Effector memory CD8-positive, alpha-beta T cell (primary cell): ENCODE data around the gene JAKMIP1.
A peak's percentile ranks its signal among the peaks of the same experiment; 100 is the strongest.

Experiments used
- ATAC-seq: fragments of 150-1000 bp; cut with Tn5 transposase; replicated peaks from 2 replicates; pipeline ENCODE4 v1.10.0; 2021; ENCODE audit warnings: mild to moderate bottlenecking, moderate library complexity
- DNase-seq, 3 experiments: peaks; one replicate each; pipeline ENCODE4 v3.0.0; 2021
- H3K27ac Mint-ChIP-seq, 2 donors: one replicate each; pipeline ENCODE4 v1.8.0; 2022; ENCODE audit warnings: mild to moderate bottlenecking in 2 of 2, mixed read lengths in 2 of 2, moderate library complexity in 2 of 2
- H3K27me3 Mint-ChIP-seq, 2 donors: one replicate each; pipeline ENCODE4 v1.8.0; 2022; ENCODE audit warnings: mixed read lengths in 2 of 2
- H3K36me3 Mint-ChIP-seq: one replicate; pipeline ENCODE4 v1.8.0; 2022; ENCODE audit warnings: mild to moderate bottlenecking, moderate library complexity, mixed read lengths; ENCODE audit not compliant: insufficient read depth
- H3K4me1 Mint-ChIP-seq, 2 donors: one replicate each; pipeline ENCODE4 v1.8.0; 2022; ENCODE audit warnings: low read depth in 2 of 2, mixed read lengths in 2 of 2
- H3K4me3 Mint-ChIP-seq, 2 donors: one replicate each; pipeline ENCODE4 v1.8.0; 2022; ENCODE audit warnings: mild to moderate bottlenecking in 2 of 2, mixed read lengths in 2 of 2, moderate library complexity in 2 of 2
- H3K9me3 Mint-ChIP-seq, 2 donors: one replicate each; pipeline ENCODE4 v1.8.0; 2022; ENCODE audit warnings: mixed read lengths in 2 of 2

JAKMIP1 gene

DNA sequence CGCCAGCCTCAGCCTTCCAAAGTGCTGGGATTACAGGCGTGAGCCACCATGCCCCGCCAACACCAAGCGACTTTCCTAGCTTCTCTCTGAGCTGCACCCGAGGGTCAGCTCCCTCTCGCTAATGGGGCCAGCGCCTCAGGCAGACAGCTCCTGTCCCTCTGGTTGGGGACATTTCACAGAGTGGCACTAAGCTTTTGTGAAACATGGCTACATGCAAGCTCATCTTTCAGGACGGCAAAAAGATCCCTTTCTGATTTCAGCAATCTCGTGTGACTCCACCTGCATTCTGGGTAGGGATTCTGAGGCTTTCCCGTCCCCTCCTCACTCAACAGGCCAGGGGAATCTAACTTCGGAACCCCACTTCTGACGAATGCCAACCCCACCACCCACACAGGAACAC, 151.1 kb downstream of the JAKMIP1 start:
- H3K27ac Mint-ChIP-seq: no peak overlapping the region
- H3K9me3 Mint-ChIP-seq: no peaks in the 10 kb centered on the region
- H3K27me3 Mint-ChIP-seq: no peaks in the 10 kb centered on the region

GRCh38 chr4:6048537-6048936, 151.8 kb downstream of the JAKMIP1 start:
- Mint-ChIP-seq H3K36me3 (no peaks in the 10 kb centered on the region), H3K4me1 (peaks cover 0 to 1% of the 10 kb centered on the region in 2 donors), H3K4me3 (no peak overlapping the region), H3K27me3 (peaks cover 0 to 7% of the 10 kb centered on the region in 2 donors), H3K9me3 (no peaks in the 10 kb centered on the region), H3K27ac (no peak overlapping the region)
- ATAC-seq (no peak), DNase-seq (no peak)

More for the DNA sequence above, 151.1 kb downstream of the JAKMIP1 start:
- H3K4me3 Mint-ChIP-seq: no peak overlapping the region
- DNase-seq: no peak
- no peaks in the 10 kb centered on the region for H3K36me3 Mint-ChIP-seq
- ATAC-seq: no peak
- H3K4me1 Mint-ChIP-seq: peaks cover 0 to 1% of the 10 kb centered on the region in 2 donors

GRCh38 chr4:6047130-6047673, 153.1 kb downstream of the JAKMIP1 start:
- Mint-ChIP-seq H3K27me3 (peaks cover 0 to 11% of the 10 kb centered on the region in 2 donors), H3K4me3 (no peak overlapping the region)

GRCh38 chr4:6046526-6047129, 153.7 kb downstream of the JAKMIP1 start:
- Mint-ChIP-seq H3K36me3 (peaks cover 2% of the 10 kb centered on the region), H3K27me3 (peaks cover 0 to 11% of the 10 kb centered on the region in 2 donors), H3K27ac (no peak overlapping the region), H3K4me3 (no peak overlapping the region), H3K9me3 (no peaks in the 10 kb centered on the region), H3K4me1 (peaks cover 0 to 1% of the 10 kb centered on the region in 2 donors)
- ATAC-seq: no peak
- DNase-seq: no peak

More at GRCh38 chr4:6047130-6047673, 153.1 kb downstream of the JAKMIP1 start:
- H3K27ac Mint-ChIP-seq: no peak overlapping the region
- H3K36me3 Mint-ChIP-seq: peaks cover 2% of the 10 kb centered on the region
- H3K9me3 Mint-ChIP-seq: no peaks in the 10 kb centered on the region
- DNase-seq: no peak
- no peak for ATAC-seq
- H3K4me1 Mint-ChIP-seq: peaks cover 0 to 1% of the 10 kb centered on the region in 2 donors

GRCh38 chr4:6044805-6045204, 155.5 kb downstream of the JAKMIP1 start:
- Mint-ChIP-seq H3K27ac (peak overlapping the region in 1 of 2 donors; percentile 64), H3K36me3 (peaks cover 2% of the 10 kb centered on the region), H3K27me3 (peaks cover 0 to 11% of the 10 kb centered on the region in 2 donors), H3K4me3 (no peak overlapping the region), H3K9me3 (no peaks in the 10 kb centered on the region), H3K4me1 (peaks cover 1 to 7% of the 10 kb centered on the region in 2 donors)
- ATAC-seq (no peak), DNase-seq (no peak)

DNA sequence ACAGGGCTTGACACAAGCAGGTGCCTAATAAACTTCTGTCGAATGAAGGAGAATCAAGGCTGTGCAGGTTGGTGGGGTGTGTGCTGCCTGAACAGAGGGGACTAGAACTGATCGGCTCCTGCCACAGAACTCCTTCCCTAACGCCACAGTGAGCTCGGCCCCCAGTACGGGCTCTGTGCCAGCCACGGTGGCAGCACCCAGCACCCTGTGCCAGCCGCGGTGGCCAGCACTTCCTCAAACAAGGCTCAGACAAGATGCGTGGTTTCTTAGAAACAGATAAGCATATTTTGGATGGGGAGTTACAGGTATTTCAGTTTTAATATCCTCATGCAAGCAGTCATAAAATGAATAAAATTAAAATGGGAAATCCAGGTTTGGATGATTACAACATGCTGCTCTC, 156.1 kb downstream of the JAKMIP1 start:
- Mint-ChIP-seq H3K27me3 (peaks cover 0 to 11% of the 10 kb centered on the region in 2 donors), H3K27ac (peak overlapping the region in 1 of 2 donors; percentile 64), H3K36me3 (peaks cover 2% of the 10 kb centered on the region), H3K4me3 (no peak overlapping the region), H3K4me1 (peaks cover 1 to 7% of the 10 kb centered on the region in 2 donors), H3K9me3 (no peaks in the 10 kb centered on the region)
- ATAC-seq: no peak
- no peak for DNase-seq

- H3K36me3 Mint-ChIP-seq: peaks cover 2% of the 10 kb centered on the region
- DNase-seq (no peak), ATAC-seq (no peak)
- H3K9me3 Mint-ChIP-seq: no peaks in the 10 kb centered on the region
- H3K4me3 Mint-ChIP-seq: no peak overlapping the region
- H3K4me1 Mint-ChIP-seq: peaks cover 1 to 7% of the 10 kb centered on the region in 2 donors
- peaks cover 0 to 11% of the 10 kb centered on the region in 2 donors for H3K27me3 Mint-ChIP-seq
- peak overlapping the region in 1 of 2 donors; percentile 64 for H3K27ac Mint-ChIP-seq
Measured at GRCh38 chr4:6043843-6044242, 156.5 kb downstream of the JAKMIP1 start.

- Mint-ChIP-seq H3K27me3 (peaks cover 0 to 11% of the 10 kb centered on the region in 2 donors), H3K9me3 (no peaks in the 10 kb centered on the region), H3K4me1 (peaks cover 1 to 7% of the 10 kb centered on the region in 2 donors), H3K36me3 (peaks cover 2% of the 10 kb centered on the region), H3K4me3 (no peak overlapping the region), H3K27ac (peak overlapping the region in 1 of 2 donors; percentile 64)
- DNase-seq: no peak
- ATAC-seq: no peak
Measured at GRCh38 chr4:6043188-6043587, 157.2 kb downstream of the JAKMIP1 start.

GRCh38 chr4:6042293-6043063, 157.9 kb downstream of the JAKMIP1 start:
- DNase-seq (no peak), ATAC-seq (no peak)
- H3K27me3 Mint-ChIP-seq: peaks cover 0 to 11% of the 10 kb centered on the region in 2 donors
- no peak overlapping the region for H3K27ac Mint-ChIP-seq
- peaks cover 2% of the 10 kb centered on the region for H3K36me3 Mint-ChIP-seq
- H3K4me3 Mint-ChIP-seq: no peak overlapping the region
- H3K9me3 Mint-ChIP-seq: no peaks in the 10 kb centered on the region
- H3K4me1 Mint-ChIP-seq: peaks cover 1 to 7% of the 10 kb centered on the region in 2 donors

DNA sequence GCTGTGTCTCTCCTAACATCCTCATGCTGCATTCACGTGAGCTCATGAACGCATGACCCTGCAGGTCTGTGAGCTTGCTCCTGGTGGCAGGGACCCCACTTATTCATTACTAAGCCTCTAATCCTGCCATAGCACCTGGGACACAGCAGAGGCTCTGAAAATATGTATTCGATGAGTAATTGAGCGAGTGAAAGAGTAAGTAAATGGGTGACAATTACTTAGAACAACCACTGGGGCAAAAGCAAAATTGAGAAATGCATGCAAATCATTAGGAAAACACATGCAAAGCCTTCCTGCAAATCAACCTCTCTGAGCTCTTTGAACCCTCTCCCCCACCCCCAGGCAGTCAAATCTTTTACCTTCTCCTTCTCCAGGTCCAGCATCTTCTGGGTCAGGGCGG, 158.5 kb downstream of the JAKMIP1 start:
- Mint-ChIP-seq H3K4me3 (no peak overlapping the region), H3K36me3 (peaks cover 2% of the 10 kb centered on the region), H3K9me3 (no peaks in the 10 kb centered on the region), H3K4me1 (peaks cover 1 to 7% of the 10 kb centered on the region in 2 donors), H3K27ac (peak overlapping the region in 1 of 2 donors; percentile 18), H3K27me3 (peaks cover 0 to 11% of the 10 kb centered on the region in 2 donors)
- DNase-seq (no peak), ATAC-seq (no peak)

- Mint-ChIP-seq H3K4me3 (no peak overlapping the region), H3K36me3 (peaks cover 2% of the 10 kb centered on the region)
Measured at GRCh38 chr4:6038711-6039110, 161.6 kb downstream of the JAKMIP1 start.

DNA sequence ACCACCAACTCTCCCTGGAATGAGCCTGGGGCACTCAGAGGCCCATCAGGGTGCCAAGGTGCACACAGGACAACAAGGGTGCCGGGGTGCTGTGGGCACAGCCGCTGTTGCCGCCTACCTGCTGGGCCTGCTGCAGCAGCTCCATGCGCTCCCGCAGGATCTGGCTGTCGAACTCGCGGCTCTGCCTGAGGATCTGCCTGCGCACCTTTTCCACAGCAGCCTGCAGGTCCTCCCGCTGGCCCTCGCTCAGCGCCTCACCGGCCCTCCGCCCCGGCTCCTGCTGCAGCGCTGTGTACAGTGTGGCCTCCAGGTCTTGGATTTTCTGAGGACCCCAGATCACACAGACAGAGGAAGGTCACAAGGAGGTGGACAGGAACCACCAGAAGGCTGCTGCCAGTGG, 164.6 kb downstream of the JAKMIP1 start:
- no peaks in the 10 kb centered on the region for H3K27me3 Mint-ChIP-seq
- no peak overlapping the region for H3K27ac Mint-ChIP-seq
- H3K4me3 Mint-ChIP-seq: no peak overlapping the region
- DNase-seq (no peak), ATAC-seq (no peak)
- no peaks in the 10 kb centered on the region for H3K4me1 Mint-ChIP-seq
- H3K36me3 Mint-ChIP-seq: no peaks in the 10 kb centered on the region
- H3K9me3 Mint-ChIP-seq: no peaks in the 10 kb centered on the region

More at GRCh38 chr4:6038711-6039110, 161.6 kb downstream of the JAKMIP1 start:
- no peak for ATAC-seq
- Mint-ChIP-seq H3K27me3 (peaks cover 0 to 5% of the 10 kb centered on the region in 2 donors), H3K27ac (peak overlapping the region in 1 of 2 donors; percentile 23), H3K4me1 (peaks cover 0 to 7% of the 10 kb centered on the region in 2 donors), H3K9me3 (no peaks in the 10 kb centered on the region)
- no peak for DNase-seq

- ATAC-seq: no peak
- Mint-ChIP-seq H3K27ac (no peak overlapping the region), H3K27me3 (no peaks in the 10 kb centered on the region)
Measured at GRCh38 chr4:6033381-6033780, 167.0 kb downstream of the JAKMIP1 start.

More at GRCh38 chr4:6033381-6033780, 167.0 kb downstream of the JAKMIP1 start:
- no peaks in the 10 kb centered on the region for H3K9me3 Mint-ChIP-seq
- no peaks in the 10 kb centered on the region for H3K36me3 Mint-ChIP-seq
- H3K4me1 Mint-ChIP-seq: no peaks in the 10 kb centered on the region
- no peak for DNase-seq
- H3K4me3 Mint-ChIP-seq: no peak overlapping the region
